ENCODE measurements around the gene CROCC2.

GRCh38 chr2:240858321-240858720 is 47.8 kb upstream of the CROCC2 start:
- TF ChIP-seq CTCF (IDR thresholded peaks at IDR 0.05), result no peak
- no peak for TF ChIP-seq POLR2A (IDR thresholded peaks at IDR 0.05)

All from lower leg skin (tissue), 3 donors.